WERI-Rb-1 (cell line): Measurements from ENCODE around the gene WSCD1.

ENCODE experiments used
- DNase-seq: peaks from one replicate; pipeline ENCODE4 v3.0.0-alpha.2; 2020
- H3K27ac ChIP-seq: fragments of 250-450 bp; sonication (Bioruptor Pico); 2 replicates; pipeline ENCODE4 v1.5.1; 2020; ENCODE audit warnings: mild to moderate bottlenecking, moderate library complexity
- H3K27me3 ChIP-seq: fragments of 250-450 bp; sonication (Bioruptor Pico); 2 replicates; pipeline ENCODE4 v1.5.1; 2021; ENCODE audit warnings: mild to moderate bottlenecking, low read depth, moderate library complexity; ENCODE audit not compliant: insufficient read depth, severe bottlenecking
- H3K36me3 ChIP-seq: fragments of 250-450 bp; sonication (Bioruptor Pico); 2 replicates; pipeline ENCODE4 v1.5.1; 2020; ENCODE audit warnings: mild to moderate bottlenecking, moderate library complexity
- H3K4me3 ChIP-seq: 2 replicates; pipeline ENCODE4 v1.5.1; 2011; ENCODE audit warnings: low read depth, mild to moderate bottlenecking, control low read depth, low read length
- H3K9me3 ChIP-seq: fragments of 250-450 bp; sonication (Bioruptor Pico); 2 replicates; pipeline ENCODE4 v1.5.1; 2021; ENCODE audit warnings: mild to moderate bottlenecking, moderate library complexity; ENCODE audit not compliant: severe bottlenecking
- TF ChIP-seq, protein P1 (sequence below): IDR thresholded peaks from 2 replicates; pipeline ENCODE4 v1.5.1; 2011; ENCODE audit warnings: low read depth, mild to moderate bottlenecking, control low read depth, inconsistent platforms, low read length

The WSCD1 gene

DNA sequence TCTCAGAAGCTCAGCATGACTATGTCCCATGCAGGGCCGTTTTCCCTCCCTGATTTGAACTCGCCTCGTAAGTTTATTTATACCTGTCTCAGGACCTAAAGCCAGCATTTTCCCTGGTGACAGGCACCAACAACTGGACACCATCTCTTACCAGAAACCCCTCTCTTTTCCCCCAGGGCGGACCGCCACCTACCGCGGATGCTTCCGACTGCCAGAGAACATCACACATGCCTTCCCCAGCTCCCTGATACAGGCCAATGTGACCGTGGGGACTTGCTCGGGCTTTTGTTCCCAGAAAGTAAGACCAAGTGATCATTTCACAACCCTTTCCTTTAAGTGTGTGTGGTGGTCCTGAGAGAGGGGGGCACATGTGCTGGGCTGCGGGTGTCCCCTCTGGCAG, 24.7 kb downstream of the WSCD1 start:
- Histone ChIP-seq H3K36me3 (peaks cover 93% of the 10 kb centered on the region), H3K27me3 (no peaks in the 10 kb centered on the region), H3K9me3 (no peaks in the 10 kb centered on the region), H3K27ac (peak overlapping the region; percentile 32; the same call in 1 of the 2 replicates), H3K4me3 (no peak overlapping the region)
- no peak for DNase-seq
- TF ChIP-seq, protein P1, sequence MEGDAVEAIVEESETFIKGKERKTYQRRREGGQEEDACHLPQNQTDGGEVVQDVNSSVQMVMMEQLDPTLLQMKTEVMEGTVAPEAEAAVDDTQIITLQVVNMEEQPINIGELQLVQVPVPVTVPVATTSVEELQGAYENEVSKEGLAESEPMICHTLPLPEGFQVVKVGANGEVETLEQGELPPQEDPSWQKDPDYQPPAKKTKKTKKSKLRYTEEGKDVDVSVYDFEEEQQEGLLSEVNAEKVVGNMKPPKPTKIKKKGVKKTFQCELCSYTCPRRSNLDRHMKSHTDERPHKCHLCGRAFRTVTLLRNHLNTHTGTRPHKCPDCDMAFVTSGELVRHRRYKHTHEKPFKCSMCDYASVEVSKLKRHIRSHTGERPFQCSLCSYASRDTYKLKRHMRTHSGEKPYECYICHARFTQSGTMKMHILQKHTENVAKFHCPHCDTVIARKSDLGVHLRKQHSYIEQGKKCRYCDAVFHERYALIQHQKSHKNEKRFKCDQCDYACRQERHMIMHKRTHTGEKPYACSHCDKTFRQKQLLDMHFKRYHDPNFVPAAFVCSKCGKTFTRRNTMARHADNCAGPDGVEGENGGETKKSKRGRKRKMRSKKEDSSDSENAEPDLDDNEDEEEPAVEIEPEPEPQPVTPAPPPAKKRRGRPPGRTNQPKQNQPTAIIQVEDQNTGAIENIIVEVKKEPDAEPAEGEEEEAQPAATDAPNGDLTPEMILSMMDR: no peak

DNA sequence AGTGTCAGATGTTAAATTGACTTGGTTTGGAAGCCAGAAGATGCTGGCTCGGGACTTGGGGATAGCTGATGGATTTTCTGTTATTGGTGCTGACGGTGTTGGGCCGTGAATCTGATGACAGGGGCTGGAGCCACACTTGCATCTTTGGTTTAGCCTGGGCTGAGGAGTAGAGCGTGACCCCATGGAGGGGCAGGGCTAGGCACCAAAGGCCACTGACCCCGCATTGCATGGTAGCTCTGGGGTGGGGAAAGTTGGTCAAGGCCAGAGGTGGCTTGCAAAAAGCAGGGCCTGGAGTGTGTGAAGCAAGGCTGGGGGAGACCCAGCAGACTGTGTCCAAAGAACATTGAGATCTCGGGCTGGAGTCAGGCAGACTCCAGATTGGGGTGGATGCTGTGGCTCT, 25.3 kb downstream of the WSCD1 start:
- no peaks in the 10 kb centered on the region for H3K27me3 ChIP-seq
- H3K27ac ChIP-seq: peak overlapping the region; percentile 84
- H3K36me3 ChIP-seq: peaks cover 93% of the 10 kb centered on the region
- no peak overlapping the region for H3K4me3 ChIP-seq
- H3K9me3 ChIP-seq: no peaks in the 10 kb centered on the region
- TF ChIP-seq, protein P1: no peak
- no peak for DNase-seq

DNA sequence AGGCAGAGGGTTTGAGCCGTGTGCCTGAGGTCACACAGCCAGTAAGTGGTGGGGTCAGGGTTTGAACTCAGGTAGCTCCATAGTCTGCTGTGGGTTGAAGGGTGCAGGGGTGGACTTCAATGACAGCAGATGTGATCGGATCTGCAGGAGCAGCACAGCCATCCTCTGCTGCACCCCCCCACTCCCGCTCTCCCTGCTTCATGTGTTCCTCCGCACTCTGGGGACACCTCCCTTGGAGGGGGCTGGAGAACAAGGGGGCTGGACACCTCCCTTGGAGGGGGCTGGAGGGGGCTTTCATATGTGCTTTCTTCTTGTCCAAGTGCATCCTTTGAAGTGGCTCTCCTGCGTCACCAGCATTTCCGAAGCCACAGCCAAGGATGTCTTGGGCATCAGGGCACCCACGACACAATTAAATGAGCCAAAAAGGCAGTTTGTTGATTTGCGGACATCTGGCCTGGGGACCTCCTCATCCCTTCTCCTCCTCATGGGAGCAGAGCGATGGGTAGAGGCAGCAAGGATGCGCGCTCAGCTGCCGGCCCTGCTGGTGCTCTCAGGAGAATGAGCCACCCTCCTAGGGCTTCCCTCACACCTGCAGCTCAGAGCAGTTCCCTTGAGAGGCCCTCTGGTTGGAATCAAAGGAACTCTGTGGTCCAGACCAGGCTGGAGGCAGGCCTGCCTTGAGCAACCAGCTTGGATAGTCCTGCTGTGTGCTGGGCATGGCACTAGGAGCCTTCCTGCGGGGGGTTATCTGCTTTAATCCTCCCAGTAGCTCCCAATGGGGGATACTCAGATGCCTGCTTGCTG, 26.2 kb downstream of the WSCD1 start:
- Histone ChIP-seq H3K27ac (peak overlapping the region; percentile 84), H3K9me3 (no peaks in the 10 kb centered on the region), H3K27me3 (no peaks in the 10 kb centered on the region), H3K4me3 (no peak overlapping the region), H3K36me3 (peaks cover 95% of the 10 kb centered on the region)
- TF ChIP-seq, protein P1: no peak
- no peak for DNase-seq

DNA sequence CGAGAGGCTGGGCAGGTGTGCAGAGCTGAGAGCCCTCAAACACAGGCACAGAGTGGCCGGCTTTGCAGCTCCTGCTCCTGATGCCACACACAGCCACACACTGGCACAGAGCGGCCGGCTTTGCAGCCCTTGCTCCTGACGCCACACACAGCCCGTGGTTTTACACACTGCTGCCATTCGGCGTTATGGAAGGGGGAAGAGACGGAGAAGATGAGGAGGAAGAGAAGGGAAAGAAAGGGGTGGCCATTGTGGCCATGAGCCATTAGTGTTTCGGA, 26.8 kb downstream of the WSCD1 start:
- Histone ChIP-seq H3K36me3 (peaks cover 95% of the 10 kb centered on the region), H3K27me3 (no peaks in the 10 kb centered on the region), H3K9me3 (no peaks in the 10 kb centered on the region), H3K4me3 (no peak overlapping the region), H3K27ac (peak overlapping the region; percentile 84)
- TF ChIP-seq, protein P1: no peak
- no peak for DNase-seq

DNA sequence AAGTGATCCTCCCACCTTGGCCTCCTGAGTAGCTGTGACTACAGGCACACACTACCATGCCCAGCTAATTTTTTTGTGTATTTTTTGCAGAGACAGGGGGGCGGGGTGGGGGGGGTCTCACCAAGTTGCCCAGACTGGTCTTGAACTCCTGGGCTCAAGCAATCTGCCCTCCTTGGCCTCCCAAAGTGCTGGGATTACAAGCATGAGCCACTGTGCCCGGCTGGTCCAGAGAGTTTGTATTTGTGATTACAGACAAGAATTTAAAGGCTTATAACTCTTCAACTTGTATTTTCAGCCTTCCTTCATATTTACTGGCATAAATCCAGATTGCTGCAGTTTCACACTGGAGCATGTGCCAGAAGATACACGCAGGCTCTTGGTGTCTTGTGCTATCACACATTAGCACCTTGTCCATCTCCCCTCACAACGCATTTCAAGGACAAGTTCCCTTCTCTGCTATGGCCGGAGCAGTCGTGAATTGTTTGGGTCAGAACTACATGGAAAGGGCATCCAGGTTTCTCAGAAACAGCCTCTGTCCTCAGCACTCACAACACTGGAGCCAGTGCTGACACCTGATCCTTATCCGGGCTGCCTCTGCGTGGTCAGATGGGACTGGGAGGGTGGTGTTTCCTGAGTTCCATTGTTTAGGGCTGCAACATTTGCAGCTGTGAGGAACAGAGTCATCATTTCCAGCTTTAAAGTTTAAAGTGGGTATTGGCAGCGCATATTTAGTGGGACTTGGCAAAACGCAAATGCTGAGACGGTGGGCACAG, 28.1 kb downstream of the WSCD1 start:
- Histone ChIP-seq H3K4me3 (no peak overlapping the region), H3K36me3 (peaks cover 97% of the 10 kb centered on the region), H3K9me3 (no peaks in the 10 kb centered on the region), H3K27ac (peak overlapping the region; percentile 84), H3K27me3 (no peaks in the 10 kb centered on the region)
- TF ChIP-seq, protein P1: no peak
- DNase-seq: peak; percentile 38

DNA sequence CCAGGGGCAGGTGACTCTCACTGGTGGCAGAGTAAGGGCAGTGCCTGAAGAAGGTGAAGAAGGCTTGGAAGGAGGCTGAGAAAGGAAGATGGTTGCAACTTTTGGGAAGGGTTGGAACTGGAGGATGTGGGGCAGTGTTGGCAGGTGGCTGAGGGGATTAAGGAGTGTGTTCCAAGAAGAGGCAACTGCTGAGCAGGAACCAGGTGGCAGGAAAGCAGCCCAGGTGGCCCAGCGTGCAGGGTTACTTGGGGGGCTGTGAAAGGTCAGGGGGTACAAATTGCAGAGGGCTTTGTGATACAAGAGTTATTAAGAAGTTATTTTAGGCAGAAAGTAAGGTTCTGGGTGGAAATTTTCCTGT, 28.6 kb downstream of the WSCD1 start:
- peak; percentile 74 for DNase-seq
- no peak overlapping the region for H3K4me3 ChIP-seq
- H3K9me3 ChIP-seq: no peaks in the 10 kb centered on the region
- no peaks in the 10 kb centered on the region for H3K27me3 ChIP-seq
- peak overlapping the region; percentile 84 for H3K27ac ChIP-seq
- TF ChIP-seq, protein P1: no peak
- peaks cover 97% of the 10 kb centered on the region for H3K36me3 ChIP-seq
